ENCODE results near the gene GDI1.
A peak's percentile ranks its signal among the peaks of the same experiment; 100 is the strongest.

GDI1 gene

DNA sequence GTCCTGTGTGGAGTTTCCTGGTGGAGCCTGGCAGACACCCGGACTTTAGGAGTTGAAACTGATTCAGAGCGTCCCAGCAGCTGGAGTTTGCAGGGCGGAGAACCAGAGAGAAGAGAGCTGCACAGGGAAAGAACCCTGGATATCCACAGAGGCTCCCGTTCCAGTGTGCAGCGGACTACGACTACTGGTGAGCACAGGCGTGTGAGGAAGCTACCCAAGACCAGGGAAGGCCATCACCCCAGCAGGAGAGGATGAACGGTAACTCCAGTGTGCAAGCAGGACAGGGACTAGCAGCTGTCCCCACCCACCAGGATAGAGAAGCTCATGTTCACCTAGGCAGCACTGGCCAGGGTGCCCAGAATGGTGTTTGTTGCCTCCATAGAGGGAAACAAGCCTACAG, 39.9 kb downstream of the GDI1 start:
- TF ChIP-seq, protein P1, sequence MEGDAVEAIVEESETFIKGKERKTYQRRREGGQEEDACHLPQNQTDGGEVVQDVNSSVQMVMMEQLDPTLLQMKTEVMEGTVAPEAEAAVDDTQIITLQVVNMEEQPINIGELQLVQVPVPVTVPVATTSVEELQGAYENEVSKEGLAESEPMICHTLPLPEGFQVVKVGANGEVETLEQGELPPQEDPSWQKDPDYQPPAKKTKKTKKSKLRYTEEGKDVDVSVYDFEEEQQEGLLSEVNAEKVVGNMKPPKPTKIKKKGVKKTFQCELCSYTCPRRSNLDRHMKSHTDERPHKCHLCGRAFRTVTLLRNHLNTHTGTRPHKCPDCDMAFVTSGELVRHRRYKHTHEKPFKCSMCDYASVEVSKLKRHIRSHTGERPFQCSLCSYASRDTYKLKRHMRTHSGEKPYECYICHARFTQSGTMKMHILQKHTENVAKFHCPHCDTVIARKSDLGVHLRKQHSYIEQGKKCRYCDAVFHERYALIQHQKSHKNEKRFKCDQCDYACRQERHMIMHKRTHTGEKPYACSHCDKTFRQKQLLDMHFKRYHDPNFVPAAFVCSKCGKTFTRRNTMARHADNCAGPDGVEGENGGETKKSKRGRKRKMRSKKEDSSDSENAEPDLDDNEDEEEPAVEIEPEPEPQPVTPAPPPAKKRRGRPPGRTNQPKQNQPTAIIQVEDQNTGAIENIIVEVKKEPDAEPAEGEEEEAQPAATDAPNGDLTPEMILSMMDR (IDR thresholded peaks at IDR 0.05): no peak
- Histone ChIP-seq H3K4me3 (no peak overlapping the region), H3K27ac (no peak overlapping the region)
- DNase-seq (ENCODE audit: low spot score): no peak

DNA sequence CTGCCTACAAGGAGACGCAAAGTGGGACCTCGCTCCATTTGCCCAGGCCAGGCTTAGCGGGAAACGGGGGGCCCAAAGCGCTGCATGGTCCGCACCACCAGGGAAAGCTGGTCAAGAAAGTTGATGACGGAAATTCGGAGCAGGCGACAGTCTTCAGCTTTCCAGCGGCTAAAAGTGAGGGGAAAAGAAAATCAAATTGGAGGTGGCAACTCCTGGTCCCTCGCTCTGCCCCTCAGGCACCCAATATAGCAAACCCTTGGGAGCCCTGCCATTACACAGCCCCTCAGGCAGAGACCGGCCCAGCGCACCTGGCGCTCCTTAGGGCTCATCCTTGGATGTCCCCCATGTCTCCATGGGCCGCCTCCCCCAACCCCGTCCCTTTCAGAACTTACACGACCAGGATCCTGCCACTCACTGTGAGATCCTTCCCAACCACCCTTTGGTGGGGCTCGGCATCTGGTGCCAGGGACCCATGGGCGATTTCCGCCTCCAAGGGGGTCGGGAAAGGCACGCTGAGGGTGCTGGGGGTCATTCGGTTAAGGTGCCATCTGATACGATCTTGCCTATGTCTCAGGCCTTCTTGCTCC, 41.0 kb downstream of the GDI1 start:
- Histone ChIP-seq H3K27ac (peak overlapping the region; percentile 60 to 87), H3K4me3 (peak overlapping the region; percentile 75)
- TF ChIP-seq, protein P1 (IDR thresholded peaks at IDR 0.05): no peak
- peak; percentile 69 for DNase-seq (ENCODE audit: low spot score)

DNA sequence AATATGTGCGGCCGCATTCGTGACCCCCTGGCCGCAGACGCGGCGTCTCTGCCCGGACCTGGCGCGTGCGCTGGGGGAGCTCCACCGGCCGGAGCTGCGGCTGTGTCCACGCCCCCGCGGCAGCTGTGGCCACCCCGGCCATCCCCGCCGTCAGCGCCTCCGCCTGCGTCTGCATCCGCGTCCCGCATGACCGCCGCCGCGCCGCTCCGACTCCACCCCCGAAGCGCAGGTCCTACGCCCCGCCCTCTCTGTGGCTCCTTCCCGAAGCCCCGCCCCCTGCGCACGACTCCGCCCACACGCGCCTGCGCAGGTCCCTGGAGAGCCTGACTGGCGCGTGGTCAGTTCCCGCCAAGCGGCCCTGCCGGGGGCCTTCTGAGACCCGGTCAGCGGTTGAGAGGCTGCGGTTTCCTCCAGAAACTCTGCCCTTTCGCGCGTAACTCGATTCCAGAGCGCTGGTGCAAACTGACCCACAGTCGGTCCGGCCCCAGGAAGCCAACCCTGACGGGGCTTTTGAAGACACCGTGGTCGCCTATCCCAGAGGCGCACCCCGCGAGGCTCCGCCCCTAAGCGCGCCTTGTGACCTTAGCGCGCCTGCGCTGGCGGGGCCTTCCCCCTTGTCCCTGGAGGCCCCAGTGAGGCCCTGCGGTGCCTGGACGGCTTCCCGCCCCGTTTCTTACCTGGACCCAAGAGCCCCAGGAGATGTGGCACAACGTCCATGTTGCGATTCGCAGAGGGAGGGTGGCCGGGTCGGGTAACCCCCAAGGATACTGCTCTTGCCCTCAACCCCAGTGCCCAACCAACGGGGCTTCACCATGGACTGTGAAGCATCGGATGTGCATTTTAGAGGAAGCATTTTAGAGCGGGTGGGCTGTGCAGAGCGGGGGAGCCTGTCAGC, 42.0 kb downstream of the GDI1 start, which contains the start of gene LAGE3:
TSS of gene LAGE3 (minus strand) at position 554 of the 895 bp plus-strand sequence. CDS start at position 188, 366 bp downstream.
- H3K27ac ChIP-seq: peak within 1 kb of the TSS; percentile 60 to 87
- DNase-seq (ENCODE audit: low spot score): peak; percentile 93

DNA sequence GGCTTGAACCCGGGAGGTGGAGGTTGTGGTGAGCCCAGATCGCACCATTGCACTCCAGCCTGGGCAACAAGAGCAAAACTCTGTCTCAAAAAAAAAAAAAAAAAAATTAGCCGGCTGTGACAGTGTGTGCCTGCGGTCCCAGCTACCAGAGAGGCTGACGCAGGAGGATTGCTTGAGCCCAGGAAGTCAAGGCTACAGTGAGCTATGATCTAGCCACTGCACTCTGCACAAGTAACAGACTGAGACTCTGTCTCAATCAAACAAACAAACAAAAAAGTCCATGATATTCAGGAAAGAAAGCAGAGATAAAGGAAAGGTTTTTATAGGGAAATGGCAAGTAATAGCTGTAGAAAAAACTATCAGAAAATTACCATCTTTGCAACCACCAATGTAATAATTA, 44.2 kb downstream of the GDI1 start:
- TF ChIP-seq, protein P1 (IDR thresholded peaks at IDR 0.05): no peak
- Histone ChIP-seq H3K4me3 (no peak overlapping the region), H3K27ac (no peak overlapping the region)
- no peak for DNase-seq (ENCODE audit: low spot score)

More for the DNA sequence above, 42.0 kb downstream of the GDI1 start, which contains the start of gene LAGE3:
- H3K4me3 ChIP-seq: peak within 1 kb of the TSS; percentile 75
- TF ChIP-seq, protein P1 (IDR thresholded peaks at IDR 0.05): no peak

DNA sequence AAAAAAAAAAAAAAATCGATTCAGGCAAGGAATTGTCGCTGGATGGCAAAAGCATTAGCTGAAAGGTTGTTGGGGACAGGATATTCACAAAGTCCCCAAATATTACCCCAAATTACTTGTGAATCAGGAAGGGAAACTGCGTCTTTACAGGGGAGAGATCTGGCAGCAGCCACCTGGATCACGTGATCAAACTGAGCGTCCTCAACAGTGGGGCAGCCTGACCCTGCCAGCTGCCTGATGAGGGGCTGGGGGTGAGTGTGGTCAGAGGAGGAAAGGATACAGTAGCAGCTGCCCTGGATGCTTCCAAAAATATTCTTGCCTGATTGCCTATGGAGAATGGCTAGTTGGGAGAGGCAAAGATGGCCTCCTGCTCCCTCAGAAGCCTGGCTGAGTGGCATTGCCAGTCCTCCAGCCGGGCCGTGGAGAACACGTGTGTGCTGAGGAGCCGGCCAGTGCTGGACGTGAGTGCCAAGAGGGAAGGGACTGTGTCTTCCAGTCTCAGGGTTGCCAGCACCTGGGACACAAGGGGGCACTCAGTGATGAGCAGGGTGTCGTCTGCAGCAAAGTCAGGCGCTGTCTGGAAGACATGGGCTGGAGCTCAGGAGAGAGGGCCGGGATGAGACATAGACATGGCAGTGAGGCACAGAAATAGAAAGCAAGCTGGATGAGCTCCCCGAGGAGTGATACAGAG, 45.1 kb downstream of the GDI1 start:
- TF ChIP-seq, protein P1 (IDR thresholded peaks at IDR 0.05): no peak
- DNase-seq (ENCODE audit: low spot score): peak; percentile 69
- H3K4me3 ChIP-seq: no peak overlapping the region
- H3K27ac ChIP-seq: no peak overlapping the region

DNA sequence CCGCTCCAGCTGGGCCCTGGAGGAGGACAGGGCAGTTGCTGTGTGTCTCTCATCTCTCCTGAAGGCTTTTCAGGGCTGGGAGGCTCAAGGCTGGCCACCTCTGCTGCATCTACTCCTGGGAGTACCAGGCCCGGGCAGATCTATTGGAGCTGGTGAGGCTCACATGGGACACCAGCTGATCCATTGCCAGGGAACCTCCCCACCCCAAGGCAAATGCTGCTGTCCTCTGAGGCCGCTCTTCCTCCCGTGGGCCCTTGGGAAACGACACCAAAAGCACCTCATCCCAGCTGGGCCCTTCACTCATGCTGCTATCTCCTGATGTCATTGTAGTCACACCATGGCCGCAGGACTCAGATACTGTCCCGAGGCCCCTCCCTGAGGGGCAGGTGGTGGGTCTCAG, 45.8 kb downstream of the GDI1 start:
- TF ChIP-seq, protein P1 (IDR thresholded peaks at IDR 0.05): no peak
- peak; percentile 70 for DNase-seq (ENCODE audit: low spot score)
- Histone ChIP-seq H3K27ac (no peak overlapping the region), H3K4me3 (no peak overlapping the region)
